NCI-H526 treated with DMSO at 0.1 percent for 48 hours (cell line): ENCODE data around the gene FADS2.
A peak's percentile ranks its signal among the peaks of the same experiment; 100 is the strongest.

Experiments used
- DNase-seq: peaks from one replicate; lab custom pipeline; 2025; lab: John Stamatoyannopoulos, UW

FADS2 gene

DNA sequence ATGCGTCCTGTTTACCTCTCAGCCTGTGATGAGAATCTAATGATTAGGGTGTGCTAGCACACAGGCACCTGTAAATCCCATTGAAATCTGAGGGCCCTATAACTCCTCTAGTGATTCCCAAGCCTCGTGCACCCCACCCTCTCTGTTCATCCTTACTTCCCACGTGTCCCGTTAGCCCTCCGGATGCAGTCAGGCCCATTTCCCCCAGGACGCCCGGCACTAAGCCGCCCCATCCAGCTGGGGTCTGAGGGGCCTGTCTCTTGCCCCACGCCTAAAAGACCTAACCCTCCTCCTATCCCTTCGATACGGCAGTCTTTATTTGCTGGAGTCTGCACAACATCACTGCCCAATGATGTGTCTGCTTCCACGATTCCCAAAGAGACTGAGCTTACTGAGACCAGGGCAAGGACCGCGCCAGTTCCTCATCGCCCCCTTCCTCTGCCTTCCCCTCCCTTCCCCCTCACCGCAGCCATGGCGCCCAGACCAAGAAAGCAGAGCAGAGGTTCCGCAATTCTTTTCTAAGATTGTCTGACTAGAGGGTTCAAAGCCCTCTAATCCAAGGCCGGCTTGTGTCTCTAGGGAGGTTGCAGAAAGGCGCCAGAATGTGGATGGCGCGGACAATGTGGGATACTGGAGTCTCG is 1.1 kb upstream of the FADS2 start:
- peak; percentile 54 for DNase-seq

DNA sequence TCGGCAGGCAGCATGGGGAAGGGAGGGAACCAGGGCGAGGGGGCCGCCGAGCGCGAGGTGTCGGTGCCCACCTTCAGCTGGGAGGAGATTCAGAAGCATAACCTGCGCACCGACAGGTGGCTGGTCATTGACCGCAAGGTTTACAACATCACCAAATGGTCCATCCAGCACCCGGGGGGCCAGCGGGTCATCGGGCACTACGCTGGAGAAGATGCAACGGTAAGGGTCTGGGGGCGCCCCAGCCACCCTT is 204 bp downstream of the FADS2 start:
- DNase-seq, result no peak

DNA sequence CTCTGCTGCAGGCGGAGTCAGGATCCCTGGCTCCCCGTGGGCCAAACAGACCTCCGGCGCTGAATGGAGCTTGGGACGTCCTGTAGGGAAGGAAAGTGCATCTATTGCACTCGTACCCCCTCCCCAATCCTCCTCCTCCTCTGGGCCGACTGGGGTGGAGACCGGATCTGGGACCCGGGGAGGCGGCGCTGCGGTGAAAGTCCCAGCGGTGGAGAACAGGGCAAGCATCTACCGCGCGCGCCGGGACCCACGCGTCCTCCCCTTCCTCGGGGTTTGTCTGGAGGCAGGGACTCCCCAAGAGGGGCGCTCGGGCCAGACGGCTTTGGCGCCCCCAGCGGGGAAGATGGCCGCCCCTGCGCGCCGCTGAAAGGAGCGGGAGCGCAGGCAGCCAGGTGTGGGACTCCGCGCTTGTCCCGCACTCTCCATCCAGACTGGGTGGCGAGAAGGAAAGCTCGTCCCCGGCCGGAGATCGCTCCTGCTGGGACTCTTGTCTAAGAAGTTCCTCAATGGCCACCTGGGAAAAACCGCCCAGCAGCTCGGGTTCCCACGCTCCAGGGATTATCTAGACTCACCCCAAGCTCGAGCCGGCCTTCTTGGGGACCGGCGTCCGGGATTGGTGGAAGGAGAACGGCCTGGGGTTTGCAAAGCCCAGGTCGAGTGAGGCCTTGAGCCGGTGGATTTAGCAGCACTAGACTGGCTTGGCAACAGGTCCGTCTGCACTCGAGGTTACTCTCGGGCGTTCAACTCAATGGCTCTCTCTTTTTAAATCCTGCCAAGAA is 718 bp downstream of the FADS2 start:
- DNase-seq, result peak; percentile 56

- DNase-seq, result no peak
Measured at GRCh38 chr11:61829806-61830205, 1.7 kb downstream of the FADS2 start.

DNA sequence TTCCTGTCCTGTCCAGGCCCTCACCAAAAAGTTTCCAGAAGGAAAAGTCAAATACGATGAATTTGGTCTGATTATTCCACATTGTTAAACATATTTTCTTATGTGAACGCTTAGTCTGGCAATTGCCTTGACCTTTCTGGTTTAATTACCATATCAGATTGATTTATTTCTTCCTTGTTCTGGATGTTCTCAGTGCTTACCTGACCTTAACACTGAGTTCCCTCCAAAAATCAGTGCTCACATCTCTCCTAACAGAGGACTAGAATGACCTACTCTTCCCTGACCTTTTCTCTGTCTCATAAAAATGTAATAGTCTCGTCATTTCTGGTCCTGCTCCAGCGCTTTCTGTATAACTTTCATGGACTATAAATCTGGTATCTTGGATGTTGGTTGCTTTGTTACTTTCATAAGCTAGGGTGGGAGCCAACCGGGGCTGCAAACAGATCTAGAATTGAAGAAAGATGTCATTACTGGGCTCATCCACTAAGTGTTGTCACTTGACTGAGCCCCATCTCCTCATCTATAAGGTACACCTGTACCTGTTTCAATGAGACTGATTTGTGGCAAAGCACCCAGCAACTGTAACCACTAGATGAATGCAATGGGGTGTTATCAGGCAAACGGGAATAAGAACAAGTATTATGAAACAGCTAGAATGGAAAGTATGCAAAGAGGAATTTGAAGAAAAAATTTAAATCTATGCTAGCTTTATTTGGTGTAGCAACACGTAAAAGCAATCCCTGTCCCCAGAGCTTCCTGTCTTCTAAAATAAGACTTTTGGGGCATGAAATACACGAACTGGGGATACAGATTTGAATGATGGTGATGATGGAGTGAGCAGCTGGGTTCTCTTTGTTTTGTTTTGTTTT is 2.4 kb downstream of the FADS2 start:
- peak; percentile 14 for DNase-seq

- DNase-seq, result no peak
Measured at GRCh38 chr11:61832207-61832606, 4.1 kb downstream of the FADS2 start.

GRCh38 chr11:61832754-61833153 is 4.7 kb downstream of the FADS2 start:
- peak; percentile 36 for DNase-seq

GRCh38 chr11:61833471-61833870 is 5.4 kb downstream of the FADS2 start:
- DNase-seq, result peak; percentile 36

DNA sequence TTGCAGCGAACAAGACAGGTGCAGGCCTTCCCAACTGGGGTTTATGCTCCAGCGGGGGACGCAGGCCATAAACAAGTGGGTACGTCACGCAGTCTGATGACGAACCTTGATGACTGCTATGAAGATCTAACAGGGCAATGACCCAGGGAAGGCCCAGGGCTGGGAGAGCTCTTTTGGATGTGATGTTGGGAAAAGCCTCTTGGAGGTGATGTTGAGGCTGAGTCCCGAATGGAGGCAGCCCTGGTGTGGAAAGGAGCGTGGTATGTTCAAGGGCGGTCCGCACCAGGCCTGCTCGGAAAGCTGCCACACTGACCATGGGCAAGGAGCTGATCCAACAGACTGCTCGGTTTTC is 5.8 kb downstream of the FADS2 start:
- no peak for DNase-seq

GRCh38 chr11:61834278-61835048 is 6.4 kb downstream of the FADS2 start:
- peak; percentile 68 for DNase-seq

DNA sequence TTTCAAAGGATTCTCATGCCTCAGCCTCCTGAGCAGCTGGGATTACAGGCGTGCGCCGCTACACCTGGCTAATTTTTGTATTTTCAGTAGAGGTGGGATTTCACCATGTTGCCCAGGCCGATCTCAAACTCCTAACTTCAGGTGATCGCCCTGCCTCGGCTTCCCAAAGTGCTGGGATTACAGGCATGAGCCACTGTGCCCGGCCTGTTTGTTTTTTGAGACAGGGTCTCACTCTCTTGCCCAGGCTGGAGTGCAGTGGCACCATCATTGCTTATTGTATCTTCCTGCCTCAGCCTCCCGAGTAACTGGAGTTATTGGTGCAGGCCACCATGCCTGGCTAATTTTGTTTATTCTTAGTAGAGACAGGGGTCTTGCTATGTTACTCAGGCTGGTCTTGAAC is 8.1 kb downstream of the FADS2 start:
- DNase-seq, result no peak

DNA sequence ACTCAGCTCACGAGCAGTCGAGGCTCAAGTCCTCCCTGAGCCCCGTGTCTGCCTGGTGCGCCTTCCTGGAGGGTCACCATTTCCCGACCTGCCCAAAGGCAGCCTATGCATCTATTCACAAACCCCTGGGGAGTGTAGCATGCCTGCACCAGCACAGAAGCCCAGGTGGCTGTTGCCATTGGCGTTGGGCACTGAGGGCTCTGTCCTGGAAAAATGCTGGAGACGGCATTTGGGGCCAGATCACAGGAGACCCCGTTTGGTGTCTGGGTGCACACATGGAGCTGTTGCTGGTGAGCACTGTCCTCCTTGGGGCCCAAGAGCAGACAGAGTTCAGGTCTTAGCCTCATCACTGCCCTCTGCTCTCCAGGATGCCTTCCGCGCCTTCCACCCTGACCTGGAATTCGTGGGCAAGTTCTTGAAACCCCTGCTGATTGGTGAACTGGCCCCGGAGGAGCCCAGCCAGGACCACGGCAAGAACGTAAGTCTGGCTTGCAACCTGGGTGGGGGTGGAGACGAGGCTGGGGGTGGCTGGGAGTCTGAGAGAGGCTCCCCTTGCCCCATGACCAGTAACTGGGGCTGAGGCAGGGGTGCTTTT is 9.4 kb downstream of the FADS2 start:
- DNase-seq, result no peak

DNA sequence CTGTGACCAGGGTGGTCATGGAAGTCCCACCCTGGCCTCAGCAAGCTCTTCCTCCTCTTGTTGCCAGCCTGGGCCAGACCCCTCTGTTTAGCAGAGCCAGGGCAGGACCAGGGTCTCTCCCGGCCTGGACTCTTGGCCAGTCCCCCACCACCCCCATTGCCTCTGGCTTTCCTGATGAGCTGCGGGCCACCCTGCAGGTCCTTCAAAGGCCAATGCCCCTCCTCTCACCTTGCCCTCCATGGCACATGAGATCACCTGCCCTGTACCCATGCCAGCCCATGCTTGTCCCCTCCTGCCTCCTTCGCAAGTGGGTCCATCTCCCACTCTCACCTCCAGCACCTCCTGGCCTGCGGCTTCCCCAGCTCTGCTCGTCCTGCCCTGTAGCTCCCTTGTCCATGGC is 10.4 kb downstream of the FADS2 start:
- no peak for DNase-seq

- DNase-seq, result no peak
Measured at GRCh38 chr11:61838921-61839320, 10.8 kb downstream of the FADS2 start.

DNA sequence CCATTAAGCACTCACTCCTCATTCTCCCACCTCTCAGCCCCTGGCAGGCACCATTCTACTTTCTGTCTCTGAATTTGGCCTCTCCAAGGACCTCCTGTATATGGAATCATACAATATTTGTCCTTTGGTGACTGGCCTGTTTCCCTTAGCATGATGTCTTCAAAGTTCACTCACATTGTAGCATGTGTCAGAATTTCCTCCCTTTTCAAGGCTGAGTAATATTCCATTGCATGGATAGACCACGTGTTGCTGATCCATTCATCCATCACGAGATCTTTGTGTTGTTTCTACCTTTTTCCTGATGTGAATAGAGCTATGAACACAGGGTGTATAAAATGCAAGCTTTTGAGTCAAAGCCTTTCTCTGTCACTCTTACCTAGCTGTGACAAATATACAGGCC is 11.6 kb downstream of the FADS2 start:
- DNase-seq, result no peak

- no peak for DNase-seq
Measured at GRCh38 chr11:61840371-61840770, 12.3 kb downstream of the FADS2 start.

GRCh38 chr11:61841636-61842527 is 13.8 kb downstream of the FADS2 start:
- no peak for DNase-seq

DNA sequence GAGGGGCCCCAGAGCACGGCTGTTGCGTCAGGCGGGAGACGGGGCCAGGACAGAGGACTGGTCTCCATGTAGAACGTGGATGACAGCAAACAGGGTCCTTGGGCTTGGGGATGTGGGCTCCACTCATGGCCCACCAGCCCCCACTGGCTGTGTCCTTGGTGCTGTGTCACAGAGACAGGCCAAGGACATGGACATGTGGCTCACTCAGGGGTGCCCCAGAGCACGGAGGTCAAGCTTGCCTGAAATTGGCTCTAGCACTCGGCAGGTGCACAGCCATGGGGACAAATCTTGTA is 14.4 kb downstream of the FADS2 start:
- no peak for DNase-seq

GRCh38 chr11:61844909-61845565 is 16.9 kb downstream of the FADS2 start:
- DNase-seq, result no peak

DNA sequence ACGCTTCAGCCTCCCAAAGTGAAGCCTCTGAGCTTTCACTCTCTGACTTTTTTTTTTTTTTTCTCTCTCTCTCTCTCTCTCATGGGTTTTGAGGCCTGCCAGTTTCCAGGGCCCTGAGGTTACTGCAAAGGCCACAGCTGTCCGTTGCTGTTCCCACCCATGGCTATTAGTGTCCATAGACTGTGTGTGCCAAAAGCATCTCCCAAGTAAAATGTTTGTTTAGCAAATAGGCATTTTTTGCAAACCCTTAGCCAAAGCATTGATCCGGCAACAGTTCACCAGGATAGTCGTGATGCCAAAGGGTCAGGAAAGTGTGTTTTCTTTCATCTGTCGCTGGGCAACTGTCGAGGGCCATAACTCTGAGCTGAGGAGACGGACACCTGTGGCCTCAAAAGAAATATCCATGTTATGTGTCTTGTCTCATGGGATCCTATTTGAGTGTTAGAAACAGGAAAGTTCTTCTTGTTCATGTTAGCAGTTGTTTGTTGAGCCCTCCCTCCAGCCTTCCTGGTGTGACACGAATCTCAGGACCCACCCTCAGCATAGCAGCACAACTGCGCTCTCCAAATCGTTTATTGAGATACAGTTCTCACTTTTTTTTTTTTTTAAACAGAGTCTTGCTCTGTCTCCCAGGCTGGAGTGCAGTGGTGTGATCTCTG is 18.4 kb downstream of the FADS2 start:
- DNase-seq, result no peak
